GM18511 (cell line): ENCODE results near the gene RARB.

Experiments
- ATAC-seq: cut with Tn5 transposase; IDR thresholded peaks from one replicate; pipeline ENCODE4 v1.9.1; 2021; ENCODE audit warnings: mild to moderate bottlenecking, moderate library complexity; ENCODE audit not compliant: unreplicated experiment

Gene RARB

DNA sequence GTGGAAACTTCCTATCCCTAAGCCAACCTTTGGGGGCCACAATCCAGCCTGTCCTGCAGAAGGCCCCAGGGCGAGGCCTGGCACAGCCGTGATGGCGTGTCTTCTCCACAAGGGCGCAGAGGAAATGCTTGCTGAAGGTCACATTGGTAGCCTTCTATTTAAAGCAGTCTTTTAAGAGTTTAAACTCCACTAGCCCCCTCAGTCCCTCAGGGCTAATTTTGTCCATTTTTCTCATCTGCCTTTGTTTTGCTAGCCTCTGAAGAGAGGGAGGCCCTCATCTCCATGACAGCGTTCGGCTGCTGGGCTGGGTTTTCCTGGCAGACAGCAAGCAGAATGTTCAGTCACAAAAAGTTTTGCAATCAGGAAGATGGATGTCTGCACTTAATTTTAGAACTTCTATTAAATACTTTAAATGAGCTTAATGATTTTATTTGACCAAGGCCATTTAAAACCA, 40.8 kb downstream of the RARB start:
- no peak for ATAC-seq

DNA sequence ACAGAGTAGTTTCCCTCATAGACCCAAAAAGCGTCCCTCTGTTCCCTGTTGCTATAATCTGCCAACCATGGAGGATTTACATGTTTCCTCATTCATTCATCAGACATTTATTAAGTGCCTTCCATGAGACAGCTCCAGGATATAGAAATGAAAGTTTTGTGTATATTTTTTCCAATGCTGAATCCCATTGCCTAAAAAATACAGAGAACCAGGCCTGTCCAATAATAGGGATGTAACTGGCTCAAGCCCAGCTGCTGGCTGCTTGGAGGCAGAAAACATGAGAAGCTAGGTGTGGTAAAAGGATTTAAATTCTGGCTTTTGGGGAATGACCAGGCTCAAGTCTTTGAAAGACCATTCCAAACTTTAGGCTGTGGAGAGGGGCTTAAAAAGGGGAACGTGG, 41.5 kb downstream of the RARB start:
- ATAC-seq, result no peak

DNA sequence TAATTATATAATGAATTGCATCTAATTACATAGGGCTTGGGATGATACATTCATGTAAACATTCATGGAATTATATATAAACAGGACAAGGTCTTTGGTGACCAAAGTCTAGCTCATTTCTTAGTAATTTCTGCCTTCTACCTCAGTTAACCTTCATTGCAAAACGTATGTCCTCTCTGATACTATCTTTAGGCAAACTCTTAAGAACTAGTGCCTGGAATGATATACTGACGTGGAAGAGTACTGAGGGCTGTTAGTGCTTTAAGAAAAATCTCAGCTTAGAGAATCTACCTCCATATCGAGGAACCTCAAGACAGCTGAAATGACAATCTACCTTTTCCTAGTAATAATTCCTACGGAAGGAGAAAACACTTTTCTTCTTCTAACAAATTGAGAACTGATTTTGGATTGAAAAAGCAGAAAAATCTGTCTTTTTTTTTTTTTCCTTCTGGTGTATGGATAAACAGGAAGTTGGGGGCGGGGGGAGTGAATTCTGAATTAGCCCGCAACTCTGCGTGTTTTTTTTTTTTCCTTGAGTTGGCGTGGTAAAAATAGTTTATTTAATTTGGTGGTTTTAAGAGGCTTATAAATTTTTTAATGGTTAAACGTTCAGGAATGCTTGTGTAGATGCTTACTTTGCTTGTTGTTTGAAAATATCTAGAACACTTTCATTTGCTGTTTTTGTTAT, 43.2 kb downstream of the RARB start:
- no peak for ATAC-seq

DNA sequence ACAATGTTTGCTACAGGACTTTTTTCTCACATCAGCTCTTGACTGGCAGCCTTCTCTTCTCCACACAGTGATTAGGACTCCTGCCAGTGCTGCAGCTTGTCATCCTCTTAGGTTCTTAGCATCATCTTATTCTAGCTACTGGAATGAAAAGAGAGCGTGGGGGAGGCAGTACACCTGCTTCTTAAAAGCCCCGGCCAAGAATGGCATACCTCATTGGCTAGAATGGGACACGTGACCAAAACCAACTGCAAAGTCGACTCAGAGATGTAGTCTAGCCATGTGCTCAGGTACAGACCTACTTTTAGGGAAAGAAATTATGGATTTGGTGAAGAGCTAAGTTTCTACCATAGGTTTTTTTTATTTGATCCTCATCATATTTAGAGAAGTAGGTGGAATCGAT, 44.1 kb downstream of the RARB start:
- ATAC-seq, result no peak

DNA sequence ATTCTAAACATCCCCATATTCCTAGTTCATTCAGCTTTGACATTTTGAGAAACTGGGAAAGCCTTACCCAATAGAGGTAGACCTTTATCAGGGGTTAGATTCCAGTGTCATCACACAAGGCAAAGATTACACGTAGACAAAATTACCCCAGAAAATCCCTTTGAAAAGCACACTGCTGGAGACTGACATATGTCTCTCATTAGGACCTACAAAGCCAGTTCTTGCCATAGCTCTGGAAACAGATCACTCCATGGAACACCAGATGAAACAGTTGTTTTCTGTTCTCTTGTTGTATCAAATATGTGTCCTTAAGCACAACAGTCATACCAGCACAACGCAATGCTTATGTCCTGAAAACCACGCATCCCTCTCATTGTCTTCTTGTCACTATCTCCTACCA, 44.7 kb downstream of the RARB start:
- ATAC-seq, result no peak

DNA sequence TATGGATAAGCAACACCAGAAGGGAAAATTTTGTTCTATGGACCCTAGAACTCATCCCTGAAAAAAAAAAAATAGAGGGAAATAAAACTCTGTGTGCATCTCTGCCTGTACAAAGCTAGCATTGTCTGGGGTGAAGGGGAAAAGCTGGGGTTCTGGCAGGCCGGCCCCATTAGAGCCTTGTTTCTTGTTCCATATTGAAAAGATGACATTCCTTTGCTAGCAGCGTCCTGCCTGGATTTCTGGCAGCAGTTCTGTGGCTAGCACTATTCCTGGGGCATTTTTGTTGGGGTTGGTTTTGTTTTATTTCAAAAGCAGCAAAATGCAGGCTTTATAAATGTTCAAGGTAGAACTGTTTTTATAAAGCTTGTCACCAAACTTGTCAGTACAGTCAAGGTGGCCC, 45.2 kb downstream of the RARB start:
- no peak for ATAC-seq

DNA sequence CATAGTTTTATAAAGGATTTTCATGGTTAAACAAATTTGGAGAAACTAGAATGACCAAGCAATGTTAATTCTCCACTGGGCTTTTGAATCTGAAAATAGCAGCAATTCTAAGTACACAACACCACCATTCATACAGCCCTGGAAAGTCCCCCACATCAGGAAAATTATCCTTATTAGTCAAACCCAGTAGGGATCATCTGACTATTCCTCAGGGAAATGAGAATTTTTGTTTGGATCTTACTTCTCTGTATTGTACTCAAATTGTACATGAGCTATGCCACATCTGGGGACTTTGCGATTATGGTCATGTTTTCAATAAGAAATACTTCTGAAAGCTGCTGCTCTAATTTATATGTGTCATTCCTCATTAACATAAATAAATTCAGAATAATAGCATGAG, 46.0 kb downstream of the RARB start:
- no peak for ATAC-seq

DNA sequence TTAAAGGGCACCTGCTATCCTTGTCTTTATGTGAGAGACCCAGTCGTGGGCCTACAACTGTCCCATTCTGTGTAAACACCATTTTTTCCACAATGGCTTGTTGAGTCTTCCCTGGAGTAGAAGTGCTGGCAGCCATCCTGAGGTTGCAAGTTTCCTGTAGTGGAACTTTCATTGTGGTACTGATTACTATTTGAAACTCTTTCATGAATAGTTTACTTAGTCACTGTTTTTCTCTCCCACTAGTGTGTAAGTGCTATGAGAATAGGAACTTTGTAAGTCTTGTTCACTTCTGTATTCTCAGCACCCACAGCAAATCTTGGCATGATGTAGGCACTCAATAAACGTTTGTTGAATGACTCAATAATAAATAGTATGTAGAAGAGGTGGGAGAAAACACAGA, 48.6 kb downstream of the RARB start:
- ATAC-seq, result no peak

DNA sequence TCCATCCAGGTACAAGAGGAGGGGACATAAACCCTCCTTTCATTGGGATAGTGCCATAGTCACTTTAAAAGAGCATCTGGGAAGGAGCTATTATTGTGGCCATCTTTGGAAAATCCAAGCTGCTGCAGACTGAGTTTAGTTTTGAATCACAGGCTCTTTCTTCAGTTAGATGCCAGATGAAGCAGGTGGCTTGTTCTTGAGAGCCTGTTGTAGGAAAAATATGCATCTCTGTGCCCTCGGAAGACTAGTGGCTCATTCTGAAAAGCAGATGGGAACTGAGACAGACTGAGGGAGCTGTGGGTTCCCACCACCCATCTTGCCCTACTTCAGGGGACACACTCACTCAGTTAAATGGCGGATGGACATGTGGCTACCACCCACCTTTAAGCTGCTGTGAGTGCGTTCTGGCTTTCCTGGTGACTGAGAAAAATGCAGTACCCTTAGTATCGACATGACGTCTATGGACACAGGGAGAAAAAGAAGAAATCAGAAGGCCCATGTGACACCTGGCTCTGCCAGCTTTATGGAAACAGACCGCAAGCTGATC, 50.2 kb downstream of the RARB start:
- no peak for ATAC-seq

DNA sequence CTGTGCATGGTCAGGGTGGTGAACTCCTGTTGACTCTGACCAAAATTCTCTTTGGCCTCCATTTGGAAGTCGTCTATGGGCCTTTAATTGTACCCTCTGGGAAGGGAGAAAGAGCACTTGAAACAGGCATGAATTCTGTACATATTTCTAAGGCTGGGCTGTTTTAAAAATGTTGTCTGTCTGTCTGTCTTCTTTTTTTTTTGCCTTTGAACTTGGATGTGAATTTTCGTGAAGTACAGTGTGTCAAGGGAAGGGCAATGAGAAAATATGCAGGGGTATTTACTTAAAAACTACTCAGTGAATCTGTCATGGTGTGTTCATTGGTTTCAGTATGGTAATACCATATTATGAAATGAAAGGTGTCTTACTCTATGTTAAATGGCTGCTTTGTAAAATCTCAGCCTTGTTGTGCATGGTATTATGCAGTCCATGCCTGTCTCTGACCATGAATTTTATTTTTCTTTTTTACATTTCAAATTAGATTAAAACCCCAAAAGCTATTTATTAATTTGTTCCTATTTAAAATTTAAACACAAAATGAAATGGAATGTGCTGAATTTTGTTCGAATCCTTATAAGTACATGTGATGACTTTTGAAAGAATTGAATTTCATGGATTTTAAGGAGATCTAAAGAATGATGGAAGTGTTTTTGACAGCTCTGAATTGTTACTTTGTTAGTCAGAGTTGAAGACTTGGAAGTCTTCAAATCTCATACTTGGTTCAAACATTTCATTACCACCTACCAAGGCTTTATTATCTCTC, 51.1 kb downstream of the RARB start:
- no peak for ATAC-seq

DNA sequence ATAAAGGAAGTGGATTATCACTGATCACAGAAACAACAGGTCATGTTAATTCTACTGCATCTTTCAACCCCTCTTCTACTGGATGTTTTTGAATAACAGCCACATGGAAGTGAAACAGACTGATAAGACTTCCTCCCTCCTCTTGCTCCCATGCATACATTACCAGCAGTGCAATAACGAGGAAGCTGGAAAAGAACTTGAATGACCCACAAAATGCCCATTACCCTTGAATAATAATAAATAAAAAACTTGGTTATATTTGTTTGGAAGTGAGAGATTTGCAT, 51.6 kb downstream of the RARB start:
- ATAC-seq, result no peak

DNA sequence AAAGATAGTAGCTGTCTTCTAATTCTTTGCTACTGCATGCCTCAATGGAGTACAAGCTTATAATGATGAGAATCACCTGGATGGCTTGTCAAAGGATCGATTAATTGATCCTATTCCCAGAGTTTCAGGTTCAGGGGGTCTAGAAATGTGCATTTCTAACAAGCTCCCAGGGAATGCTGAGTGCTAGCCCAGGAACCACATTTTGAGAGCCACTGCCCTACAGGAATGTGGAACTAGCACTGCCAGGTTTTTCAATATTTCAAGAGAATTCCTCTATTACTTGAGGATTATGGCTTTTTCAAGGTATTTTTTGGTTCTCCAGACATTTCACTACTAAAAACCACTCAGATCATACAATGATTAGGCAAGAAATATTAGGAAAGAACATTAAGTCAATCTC, 52.7 kb downstream of the RARB start:
- no peak for ATAC-seq

DNA sequence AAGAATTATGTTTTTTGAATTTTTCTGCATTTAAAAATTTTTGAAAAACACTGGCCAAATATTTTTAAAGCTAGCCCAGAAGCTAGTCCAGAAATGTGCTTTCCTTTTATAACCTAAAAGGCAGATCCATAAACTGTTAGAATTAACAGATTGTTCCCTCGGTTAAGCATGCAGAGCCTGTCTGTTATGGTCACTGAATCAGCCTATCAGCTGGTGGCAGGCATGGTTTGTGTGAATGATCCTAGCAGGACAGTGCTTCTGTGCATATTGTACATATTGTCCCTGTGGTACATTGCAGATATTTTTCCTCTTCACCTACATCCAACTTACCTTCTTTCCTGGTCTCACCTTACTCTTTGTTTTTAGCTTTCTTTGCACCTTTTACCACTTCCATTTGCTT, 53.3 kb downstream of the RARB start:
- ATAC-seq, result no peak

DNA sequence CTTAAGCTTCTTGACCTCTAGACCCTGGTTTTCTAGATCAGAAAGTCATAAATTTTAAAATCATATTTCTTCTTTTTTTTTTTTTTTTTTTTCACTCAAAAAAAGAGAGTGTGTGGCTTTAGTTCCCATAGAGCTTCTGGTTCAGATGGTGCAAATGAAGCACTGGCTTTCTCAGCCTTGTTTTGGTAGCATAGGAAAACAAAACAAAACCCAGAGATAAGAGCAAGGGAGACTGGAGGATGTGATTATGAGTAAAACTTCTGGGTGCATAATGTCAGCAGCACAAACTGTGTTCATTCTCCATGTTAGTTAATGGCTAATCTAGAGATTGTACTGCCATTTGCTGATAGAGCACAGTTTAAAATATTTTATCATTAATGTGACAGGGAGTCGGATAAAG, 55.4 kb downstream of the RARB start:
- ATAC-seq, result no peak

DNA sequence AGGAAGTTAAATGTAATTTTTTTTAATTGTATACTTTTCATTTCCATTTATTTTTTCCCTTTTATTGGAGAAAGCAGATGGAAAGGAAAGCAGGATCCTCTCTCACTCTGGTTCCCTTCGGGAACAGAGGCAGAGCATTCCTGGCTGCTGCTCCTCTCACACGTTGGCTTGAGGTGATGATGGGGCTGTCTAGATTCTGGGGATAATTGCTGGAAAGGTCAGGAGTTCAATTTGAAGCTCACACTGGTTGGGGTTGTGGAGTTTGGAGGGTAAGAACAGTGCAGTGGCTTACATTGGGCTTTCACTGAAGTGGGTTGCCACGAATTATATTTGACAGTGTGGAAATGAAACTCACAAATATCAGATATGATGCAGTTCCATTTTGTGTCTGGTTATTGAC, 57.6 kb downstream of the RARB start:
- ATAC-seq, result no peak

DNA sequence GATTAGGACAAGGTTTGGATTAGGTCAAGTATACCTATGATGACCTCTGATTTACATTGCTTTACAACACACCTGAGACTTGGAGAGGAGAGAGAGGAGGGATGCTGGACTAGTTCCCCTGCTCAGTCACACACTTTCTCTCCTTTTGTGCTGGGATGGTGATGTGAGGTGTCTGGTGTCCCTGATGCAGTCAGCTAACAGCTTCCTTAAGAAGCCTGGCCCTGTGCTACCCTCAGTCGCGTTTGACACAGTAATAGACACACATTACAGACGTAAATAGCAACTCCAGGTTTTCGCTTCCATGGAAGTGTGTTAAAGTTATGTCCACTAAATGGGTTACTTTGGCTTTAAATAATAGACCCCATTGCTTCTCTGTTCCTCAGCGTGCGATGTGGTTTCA, 58.9 kb downstream of the RARB start:
- no peak for ATAC-seq

DNA sequence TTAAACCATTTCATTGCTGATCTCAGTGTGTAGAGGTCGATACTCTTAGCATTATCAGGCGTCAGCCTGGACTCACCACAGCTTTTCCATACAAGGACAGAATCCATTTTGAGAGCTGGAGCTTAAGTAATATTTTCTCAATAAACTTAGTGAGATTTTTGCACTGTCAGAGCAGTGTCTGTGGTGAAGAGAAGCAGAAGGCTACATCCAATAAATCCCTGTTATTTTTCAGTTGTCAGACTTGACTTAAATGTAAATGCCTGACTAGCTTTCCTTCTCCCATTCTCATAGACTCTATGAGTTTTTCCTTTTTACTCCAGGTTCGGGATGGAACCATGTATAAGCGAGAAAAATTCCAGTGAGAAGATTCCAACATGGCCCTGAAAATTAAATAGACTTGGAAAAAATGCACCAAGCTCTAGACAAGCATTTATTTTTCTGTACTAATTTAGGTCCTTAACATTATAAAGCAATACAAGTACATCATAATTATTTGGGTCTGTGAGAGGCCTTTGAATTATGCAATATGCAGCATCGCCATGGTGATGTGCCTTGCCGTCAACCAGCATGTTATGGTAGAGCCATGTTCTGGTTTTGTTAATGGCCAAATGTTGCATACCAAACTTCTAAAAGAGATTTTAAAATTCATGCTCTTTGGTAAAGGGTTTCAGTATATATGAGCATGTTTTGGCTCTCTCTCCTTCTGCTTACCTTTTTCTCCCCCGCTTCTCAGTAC, 62.0 kb downstream of the RARB start:
- ATAC-seq, result no peak

DNA sequence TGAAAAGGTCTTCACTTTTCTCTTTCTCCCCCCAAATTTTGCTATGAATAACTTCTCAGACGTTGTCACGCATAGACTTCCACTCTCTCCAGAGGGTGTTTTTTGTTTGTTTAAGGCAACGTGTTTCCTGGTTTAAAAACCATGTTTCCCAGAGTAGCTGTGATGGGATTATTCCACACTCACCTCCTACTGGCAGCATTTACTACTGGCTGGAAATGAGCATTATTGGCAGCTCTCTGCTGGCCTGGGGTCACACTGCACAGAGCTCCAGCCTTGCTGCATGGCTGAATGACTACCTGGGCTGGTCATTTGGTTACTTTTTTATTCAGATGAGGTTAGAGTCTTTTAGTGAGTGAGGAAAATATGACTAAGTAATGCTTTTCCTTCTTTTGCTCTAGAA, 65.2 kb downstream of the RARB start:
- no peak for ATAC-seq

DNA sequence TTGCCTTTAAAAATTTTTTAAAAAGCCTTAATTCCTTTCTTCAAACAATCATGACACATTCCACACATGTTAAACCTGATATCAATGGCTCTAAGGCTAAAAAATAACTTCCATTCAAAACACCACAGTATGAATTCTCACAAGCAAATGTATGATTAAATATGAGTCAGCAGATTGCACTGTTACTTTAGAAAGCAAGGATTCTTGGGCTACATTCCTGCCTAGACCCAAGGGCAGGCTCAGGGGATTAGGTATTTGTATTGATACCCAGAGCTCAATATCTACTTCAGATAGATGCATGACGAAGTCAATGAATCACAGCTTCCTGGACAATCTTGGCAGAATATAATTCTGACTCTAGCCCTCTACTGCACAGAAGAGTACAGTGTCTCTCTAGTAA, 65.7 kb downstream of the RARB start:
- no peak for ATAC-seq

DNA sequence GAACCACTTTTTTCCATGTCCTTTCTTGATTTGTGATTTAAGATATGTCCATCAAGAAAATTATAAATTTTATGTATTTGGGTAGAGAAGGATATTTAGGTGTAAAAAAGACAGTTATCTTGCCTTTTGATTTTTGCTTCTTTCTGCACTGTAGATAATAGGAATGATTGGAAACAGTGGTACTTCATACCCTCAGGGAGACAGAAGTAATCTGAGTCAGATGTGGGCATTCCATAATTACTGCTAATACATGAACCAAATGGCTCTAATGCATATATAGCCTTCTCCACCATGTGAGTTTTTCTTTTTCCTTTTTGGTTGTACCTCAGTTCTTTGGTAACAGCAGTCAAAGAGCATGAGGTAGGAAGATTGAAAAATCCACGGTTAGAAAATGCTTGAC, 67.2 kb downstream of the RARB start:
- no peak for ATAC-seq

DNA sequence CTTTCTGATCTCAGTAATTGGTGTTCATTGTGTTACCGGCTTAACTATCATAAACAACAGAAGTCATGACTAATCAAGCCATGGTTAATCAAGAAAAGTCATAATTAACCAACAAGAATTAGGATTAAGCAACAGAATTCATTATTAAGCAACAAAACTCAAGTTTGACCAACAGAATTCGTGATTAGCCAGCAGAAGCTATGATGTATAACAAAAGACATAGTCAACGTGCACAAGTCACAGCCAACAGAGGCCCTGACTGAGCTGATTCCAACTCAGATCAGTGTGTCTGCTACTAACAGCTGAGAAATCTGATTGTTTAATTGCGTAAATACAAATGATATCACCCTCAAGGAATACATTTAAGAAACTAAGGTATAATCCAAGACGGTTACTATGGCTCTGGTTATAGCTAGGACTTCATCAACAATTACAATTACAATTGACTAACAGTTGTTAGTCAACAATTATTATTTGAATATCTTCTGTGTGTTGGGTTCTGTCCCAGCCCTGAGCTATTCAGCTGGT, 67.7 kb downstream of the RARB start:
- ATAC-seq, result no peak

DNA sequence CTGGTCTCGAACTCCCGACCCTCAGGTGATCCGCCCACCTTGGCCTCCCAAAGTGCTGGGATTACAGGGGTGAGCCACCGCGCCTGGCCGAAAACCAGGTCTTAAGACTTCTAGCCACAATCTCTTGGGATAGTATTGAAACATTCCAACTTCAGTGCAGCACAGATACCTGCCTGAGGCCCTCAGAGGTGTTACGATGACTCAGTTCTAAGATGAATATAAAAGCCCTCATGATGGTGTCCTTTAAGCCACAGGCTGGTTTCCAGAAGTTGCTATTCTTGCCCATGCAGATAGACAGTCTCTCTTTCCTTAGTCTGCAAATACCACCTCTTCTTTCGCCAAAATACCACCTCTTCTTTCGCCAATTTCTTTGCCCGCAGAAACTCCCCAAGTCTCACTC, 69.0 kb downstream of the RARB start:
- no peak for ATAC-seq
